Activated CD4-positive, alpha-beta T cell treated with anti-CD3 and anti-CD28 coated beads, Interleukin-2, Interleukin-6, amounts not matched to agents 100 ng/mL and 50 ng/mL, durations not matched to agents 16 hours and 8 hours (primary cell): ENCODE results near the gene SERPINE2.
A peak's percentile ranks its signal among the peaks of the same experiment; 100 is the strongest.

Source experiments
- DNase-seq: peaks from one replicate; pipeline ENCODE4 v3.0.0-alpha.2; 2020

Gene SERPINE2

GRCh38 chr2:224042191-224042696 is 3.2 kb upstream of the SERPINE2 start:
- no peak for DNase-seq

DNA sequence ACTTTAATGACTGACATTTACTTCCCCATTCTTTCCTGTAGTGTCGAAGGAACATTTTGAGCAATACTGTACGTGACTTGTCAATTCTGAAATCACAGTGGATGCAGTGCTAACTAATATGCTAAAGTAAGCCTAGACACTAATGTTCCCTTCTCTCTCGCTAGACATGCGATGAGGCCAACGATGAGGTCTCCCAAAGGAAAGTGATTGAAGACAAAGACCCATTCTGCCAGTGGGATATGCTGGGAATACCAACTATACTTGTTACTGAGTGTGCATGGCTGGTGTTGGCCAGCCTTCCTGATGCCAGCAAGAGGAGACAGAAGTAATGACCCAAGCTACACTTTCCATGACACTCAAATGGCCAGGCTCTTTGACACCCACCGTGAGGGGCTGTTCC is 2.5 kb upstream of the SERPINE2 start:
- no peak for DNase-seq

GRCh38 chr2:224040753-224041152 is 1.7 kb upstream of the SERPINE2 start:
- no peak for DNase-seq

- no peak for DNase-seq
These were observed 819 bp upstream of the SERPINE2 start for GRCh38 chr2:224039770-224040440.

GRCh38 chr2:224038830-224039079 is 331 bp downstream of the SERPINE2 start:
- peak; percentile 3 for DNase-seq

GRCh38 chr2:224038049-224038829 is 847 bp downstream of the SERPINE2 start:
- peak; percentile 59 for DNase-seq

- DNase-seq, result no peak
These were observed 2.2 kb downstream of the SERPINE2 start for GRCh38 chr2:224036731-224037361.

DNA sequence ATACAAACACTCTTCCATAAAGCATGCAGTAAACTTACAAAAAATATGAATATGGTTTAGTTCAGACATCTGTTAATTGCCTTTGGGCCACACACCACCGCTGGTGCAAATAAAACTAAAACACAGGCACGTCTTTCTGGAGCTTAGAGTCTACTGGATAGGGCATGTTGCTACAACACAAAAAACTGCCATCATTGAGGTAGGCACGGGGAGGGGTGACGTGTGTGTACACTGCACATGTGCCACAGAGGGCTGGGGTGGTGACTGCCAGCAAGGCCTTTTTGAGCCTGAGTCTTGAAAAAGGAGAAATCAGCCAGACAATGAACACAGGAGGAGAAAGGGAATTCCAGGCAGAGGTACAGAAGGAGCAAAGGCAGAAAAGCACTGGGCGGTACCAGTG is 5.1 kb downstream of the SERPINE2 start:
- DNase-seq, result no peak

GRCh38 chr2:224033601-224034000 is 5.5 kb downstream of the SERPINE2 start:
- no peak for DNase-seq

- DNase-seq, result no peak
These were observed 6.8 kb downstream of the SERPINE2 start for GRCh38 chr2:224032283-224032682.

- no peak for DNase-seq
These were observed 7.6 kb downstream of the SERPINE2 start for GRCh38 chr2:224031358-224031970.

GRCh38 chr2:224030786-224031185 is 8.3 kb downstream of the SERPINE2 start:
- DNase-seq, result no peak

DNA sequence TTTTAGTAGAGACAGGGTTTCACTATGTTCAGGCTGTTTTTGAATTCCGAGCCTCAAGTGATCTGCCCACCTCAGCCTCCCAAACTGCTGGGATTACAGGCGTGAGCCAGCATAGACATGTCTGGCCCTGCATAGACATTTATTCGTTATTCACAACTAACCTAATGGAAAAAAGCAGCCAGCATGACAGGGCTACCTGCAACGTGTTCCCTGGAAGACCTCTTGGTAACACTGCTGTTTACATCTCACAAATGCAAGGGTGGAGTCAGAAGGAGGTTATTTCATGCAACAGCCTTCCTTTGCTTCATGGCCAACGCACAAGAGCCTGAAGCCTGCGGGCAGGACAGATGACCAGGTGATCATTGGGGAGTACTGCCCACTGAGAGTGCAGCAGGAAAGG is 9.2 kb downstream of the SERPINE2 start:
- no peak for DNase-seq

- no peak for DNase-seq
These were observed 11.2 kb downstream of the SERPINE2 start for GRCh38 chr2:224027931-224028330.

DNA sequence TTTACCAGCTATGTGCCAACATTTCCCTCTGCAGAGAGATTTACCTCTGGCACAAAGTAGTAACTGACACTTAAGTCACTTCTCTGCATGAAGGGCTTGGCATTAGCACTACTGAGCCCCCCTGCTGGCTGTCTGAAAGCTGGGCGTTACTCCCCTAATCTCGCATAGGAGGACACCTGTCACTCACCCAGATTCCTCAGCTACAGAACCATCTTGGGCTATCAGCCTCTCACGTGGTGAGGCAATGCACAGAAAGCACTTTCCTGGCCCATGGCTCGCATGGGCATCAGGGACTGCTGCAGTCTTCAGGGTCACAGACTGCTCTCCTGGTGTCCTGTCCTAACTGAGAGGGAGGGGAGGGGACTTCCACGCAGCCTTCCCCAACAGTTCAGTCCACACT is 12.0 kb downstream of the SERPINE2 start:
- no peak for DNase-seq

GRCh38 chr2:224025874-224026273 is 13.2 kb downstream of the SERPINE2 start:
- DNase-seq, result peak; percentile 76

DNA sequence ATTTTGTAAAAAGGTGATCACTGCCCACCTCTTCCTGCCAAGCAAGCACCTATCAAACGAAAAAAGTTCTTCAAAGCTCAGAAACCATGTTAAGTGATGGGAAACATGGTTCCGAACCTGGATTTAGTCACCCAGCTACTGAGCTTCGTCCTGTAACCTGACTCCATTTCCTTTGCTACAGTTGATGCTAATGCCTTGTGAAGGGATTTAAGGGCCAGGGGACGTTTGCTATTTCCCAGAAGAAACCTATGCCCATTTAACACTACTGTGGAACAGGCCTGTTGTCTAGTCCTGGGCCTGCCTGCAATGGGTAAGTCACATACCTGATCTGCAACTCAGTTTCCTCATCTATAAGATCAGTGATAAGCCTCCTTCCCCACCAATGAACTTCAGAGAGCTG is 14.8 kb downstream of the SERPINE2 start:
- DNase-seq, result no peak

DNA sequence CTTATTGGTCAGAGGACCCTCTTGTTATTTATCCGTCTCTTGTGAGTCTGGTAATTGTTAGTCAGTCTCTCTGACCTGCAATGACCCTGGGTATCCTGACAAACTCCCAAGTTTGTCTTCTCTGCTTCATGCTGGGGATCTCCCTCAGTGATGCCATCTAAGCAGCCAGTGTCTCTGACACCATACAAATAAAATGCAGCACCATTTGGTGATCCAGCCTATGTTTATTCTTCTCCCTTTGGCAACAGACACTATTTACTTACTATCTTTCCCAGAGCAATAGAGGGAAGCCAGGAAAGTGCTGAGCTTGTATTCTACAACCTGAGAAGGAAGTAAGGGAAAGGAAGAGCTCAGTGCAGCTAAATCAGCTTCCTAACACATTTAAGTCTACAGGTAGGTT is 15.9 kb downstream of the SERPINE2 start:
- no peak for DNase-seq

- no peak for DNase-seq
These were observed 16.6 kb downstream of the SERPINE2 start for GRCh38 chr2:224022486-224022885.

DNA sequence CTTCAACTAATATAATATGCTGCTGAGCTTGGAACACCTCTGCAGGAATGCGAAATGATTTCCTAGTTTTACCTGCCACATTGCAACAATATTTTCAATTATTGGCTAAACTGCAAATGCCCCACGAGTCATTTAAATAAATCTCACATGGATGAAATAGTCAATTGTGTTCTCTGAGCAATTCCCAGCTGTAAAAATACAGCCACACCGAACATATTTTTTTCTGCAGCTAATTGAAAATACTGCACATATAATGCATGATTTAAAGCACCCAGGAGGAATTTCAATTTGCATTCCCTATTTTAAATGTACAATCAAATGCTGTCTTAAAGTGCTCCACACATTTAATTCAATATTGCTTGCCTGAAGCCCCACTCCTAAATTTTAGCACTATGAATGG is 18.6 kb downstream of the SERPINE2 start:
- no peak for DNase-seq

DNA sequence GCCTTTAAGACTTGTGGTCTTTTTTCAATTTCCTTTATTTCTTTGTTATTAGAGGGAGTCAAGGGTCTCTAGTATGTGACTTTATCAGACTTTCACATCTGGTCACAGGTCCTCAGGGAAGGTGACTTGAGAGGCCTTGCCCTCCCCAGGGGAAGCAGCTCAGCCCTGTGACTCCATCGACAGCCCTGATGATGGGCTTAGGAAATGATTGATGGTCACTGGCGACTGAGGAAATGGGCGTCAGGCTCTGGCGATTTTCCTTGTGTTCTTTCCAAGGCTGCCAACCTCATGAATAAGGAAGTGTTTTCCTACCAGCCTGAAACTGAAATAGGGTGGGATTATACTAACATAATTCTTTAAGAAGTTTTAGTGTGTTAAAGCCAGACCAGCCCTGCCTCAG is 21.1 kb downstream of the SERPINE2 start:
- no peak for DNase-seq

DNA sequence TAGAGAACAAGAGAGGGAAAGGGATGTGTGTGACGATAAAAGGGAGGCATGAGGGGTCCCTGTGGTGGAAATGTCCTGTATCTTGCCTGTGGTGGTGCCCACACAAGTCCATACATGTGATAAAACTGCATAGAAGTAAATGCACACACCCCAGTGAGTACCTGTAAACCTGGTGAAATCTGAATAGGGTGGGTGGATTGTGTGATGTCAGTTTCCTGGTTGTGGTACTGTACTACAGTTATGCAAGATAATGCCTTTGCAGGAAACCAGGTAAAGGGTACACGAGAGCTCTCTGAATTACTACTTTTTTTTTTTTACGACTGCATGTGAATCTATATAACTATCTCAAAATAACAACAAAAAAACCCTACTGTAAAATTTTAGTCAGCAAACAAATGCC is 22.1 kb downstream of the SERPINE2 start:
- no peak for DNase-seq

GRCh38 chr2:224014336-224014735 is 24.8 kb downstream of the SERPINE2 start:
- DNase-seq, result no peak

- DNase-seq, result no peak
These were observed 27.2 kb downstream of the SERPINE2 start for GRCh38 chr2:224011837-224012236.
